A549 (cell line): Measurements from ENCODE around the gene RASGRP1. TPM values are rescaled to one million over a fixed set of nuclear protein-coding genes. Genes with fewer than 3 reads are reported as not detected.

Experiments
- ATAC-seq, 2 experiments: fragments of 200-7000 bp in 1 of 2; fragments of >200 bp in 1 of 2; cut with Nextera tagmentation in 1 of 2; cut with Tn5 transposase in 1 of 2; 3 replicates each; pipeline versions ENCODE4 v1.8.0 to v1.9.1; 2018 to 2020; ENCODE audit warnings: mild to moderate bottlenecking in 1 of 2, moderate library complexity in 1 of 2
- CTCF ChIA-PET: fragments of 300-600 bp; sonication (Branson Sonifier 250); formaldehyde crosslinking; extraction: SDS; loops from one replicate; lab custom pipeline; 2021; ENCODE audit warnings: antibody characterized with exemption, inconsistent platforms; lab: Yijun Ruan, JAX
- POLR2A ChIA-PET: fragments of 350-600 bp; formaldehyde crosslinking; extraction: SDS; loops from one replicate; lab custom pipeline; 2021; ENCODE audit warnings: antibody characterized with exemption, inconsistent platforms; lab: Yijun Ruan, JAX
- DNase-seq, 2 experiments: peaks; one replicate each; pipeline versions ENCODE4 v3.0.0 to v3.0.0-alpha.2; 2011 to 2016; ENCODE audit warnings: low read depth in 1 of 2, low spot score in 1 of 2
- FAIRE-seq: peaks from 2 replicates; lab custom pipeline; 2011; peaks lifted over from hg19 to GRCh38; lab: Jason Lieb, UNC
- H3K27ac ChIP-seq, 2 experiments: fragments of >200 bp; sonication (Bioruptor Twin); formaldehyde crosslinking; 3 replicates each; pipeline ENCODE4 v1.5.1; 2016 to 2017
- H3K4me1 ChIP-seq: fragments of >200 bp; sonication (Bioruptor Twin); formaldehyde crosslinking; 3 replicates; pipeline ENCODE4 v1.6.1; 2016
- H3K4me2 ChIP-seq: fragments of >200 bp; sonication (Bioruptor Twin); formaldehyde crosslinking; 3 replicates; pipeline ENCODE4 v1.6.1; 2016
- H3K4me3 ChIP-seq: fragments of >200 bp; sonication (Bioruptor Twin); formaldehyde crosslinking; 3 replicates; pipeline ENCODE4 v1.5.1; 2016
- H3K9me3 ChIP-seq: fragments of >200 bp; sonication (Bioruptor Twin); formaldehyde crosslinking; 3 replicates; pipeline ENCODE4 v1.6.1; 2016
- BHLHE40 ChIP-seq: IDR thresholded peaks from 2 replicates; pipeline ENCODE4 v1.6.1; 2012; ENCODE audit warnings: low read depth, low read length, inconsistent platforms
- CBX8 ChIP-seq: fragments of 200-600 bp; sonication (generic); IDR thresholded peaks from 2 replicates; pipeline ENCODE4 v1.6.1; 2016
- CHD2 ChIP-seq: fragments of 150-350 bp; IDR thresholded peaks from 2 replicates; pipeline ENCODE4 v1.6.1; 2014; ENCODE audit warnings: low read length; ENCODE audit not compliant: partially characterized antibody
- EHF ChIP-seq: fragments of 250-450 bp; sonication (Bioruptor Pico); IDR thresholded peaks from 2 replicates; pipeline ENCODE4 v1.5.0; 2020; ENCODE audit warnings: mild to moderate bottlenecking
- FOSB ChIP-seq: fragments of 250-450 bp; sonication (Bioruptor Pico); IDR thresholded peaks from 2 replicates; pipeline ENCODE4 v1.5.0; 2020; ENCODE audit warnings: mild to moderate bottlenecking, moderate library complexity
- FOSL2 ChIP-seq, 2 experiments: fragments of 450-650 bp in 1 of 2; fragments of >200 bp in 1 of 2; sonication (Bioruptor Twin) in 1 of 2; formaldehyde crosslinking; IDR thresholded peaks; 2 replicates each; pipeline versions ENCODE4 v1.5.0 to v1.6.1; 2016 to 2020; ENCODE audit warnings: mild to moderate bottlenecking in 1 of 2, moderate library complexity in 1 of 2
- FOXS1 ChIP-seq: fragments of 250-450 bp; sonication (Bioruptor Pico); IDR thresholded peaks from 2 replicates; pipeline ENCODE4 v1.5.0; 2020; ENCODE audit warnings: mild to moderate bottlenecking, moderate library complexity
- HES2 ChIP-seq: fragments of >200 bp; sonication (Bioruptor Twin); formaldehyde crosslinking; IDR thresholded peaks from 2 replicates; pipeline ENCODE4 v1.6.1; 2016
- HEYL ChIP-seq: fragments of 250-450 bp; sonication (Bioruptor Pico); IDR thresholded peaks from 2 replicates; pipeline ENCODE4 v1.8.0; 2021; ENCODE audit warnings: mild to moderate bottlenecking, moderate library complexity
- HMGXB4 ChIP-seq: fragments of 250-450 bp; sonication (Bioruptor Pico); IDR thresholded peaks from 2 replicates; pipeline ENCODE4 v1.5.0; 2021; ENCODE audit warnings: mild to moderate bottlenecking, moderate library complexity, borderline replicate concordance
- HOXA7 ChIP-seq: fragments of 250-450 bp; sonication (Bioruptor Pico); IDR thresholded peaks from 2 replicates; pipeline ENCODE4 v1.5.0; 2020; ENCODE audit warnings: mild to moderate bottlenecking, moderate library complexity
- HOXB5 ChIP-seq: fragments of 250-450 bp; sonication (Bioruptor Pico); IDR thresholded peaks from 2 replicates; pipeline ENCODE4 v1.5.0; 2020; ENCODE audit warnings: mild to moderate bottlenecking, moderate library complexity
- MAZ ChIP-seq: fragments of 150-350 bp; IDR thresholded peaks from 2 replicates; pipeline ENCODE4 v1.6.1; 2014; ENCODE audit warnings: antibody characterized with exemption, low read depth, low read length, borderline replicate concordance
- NFE2L2 ChIP-seq: fragments of 150-350 bp; conservative IDR thresholded peaks from 2 replicates; pipeline ENCODE4 v1.6.1; 2014; ENCODE audit warnings: low read length
- NPAS2 ChIP-seq: fragments of 250-450 bp; sonication (Bioruptor Pico); IDR thresholded peaks from 2 replicates; pipeline ENCODE4 v1.8.0; 2022; ENCODE audit warnings: mild to moderate bottlenecking, moderate library complexity, borderline replicate concordance
- POLR2AphosphoS2 ChIP-seq: conservative IDR thresholded peaks from 2 replicates; pipeline ENCODE4 v1.6.1; 2012; ENCODE audit warnings: low read length, improper control_type of control experiment, inconsistent platforms
- RAD21 ChIP-seq, 2 experiments: fragments of >200 bp in 1 of 2; sonication (Bioruptor Twin) in 1 of 2; formaldehyde crosslinking in 1 of 2; IDR thresholded peaks in 1 of 2; conservative IDR thresholded peaks in 1 of 2; 2 replicates in 1 of 2; 3 replicates in 1 of 2; pipeline ENCODE4 v1.6.1; 2012 to 2018; ENCODE audit warnings: inconsistent platforms in 1 of 2
- RARB ChIP-seq: fragments of 250-450 bp; sonication (Bioruptor Pico); IDR thresholded peaks from 2 replicates; pipeline ENCODE4 v1.8.0; 2021; ENCODE audit warnings: mild to moderate bottlenecking, moderate library complexity
- RFX5 ChIP-seq: fragments of 450-650 bp; IDR thresholded peaks from 2 replicates; pipeline ENCODE4 v1.7.1; 2014; ENCODE audit warnings: antibody characterized with exemption, mild to moderate bottlenecking, moderate library complexity
- SMC3 ChIP-seq: fragments of >200 bp; sonication (Bioruptor Twin); formaldehyde crosslinking; IDR thresholded peaks from 3 replicates; pipeline ENCODE4 v1.6.1; 2018; ENCODE audit warnings: inconsistent platforms
- TFCP2L1 ChIP-seq: fragments of 250-450 bp; sonication (Bioruptor Pico); IDR thresholded peaks from 2 replicates; pipeline ENCODE4 v1.5.0; 2021; ENCODE audit warnings: mild to moderate bottlenecking
- ZC3H11A ChIP-seq: fragments of 450-650 bp; IDR thresholded peaks from 2 replicates; pipeline ENCODE4 v1.6.1; 2014; ENCODE audit warnings: antibody characterized with exemption, mild to moderate bottlenecking
- ZFP36 ChIP-seq: fragments of 450-650 bp; IDR thresholded peaks from 2 replicates; pipeline ENCODE4 v1.6.1; 2014; ENCODE audit warnings: borderline replicate concordance; ENCODE audit not compliant: partially characterized antibody
- WGBS: methylation state at CpG from one replicate; pipeline ENCODE4 v1.1.6; 2017; ENCODE audit errors: missing lambda C conversion rate; 5-methylcytosine and 5-hydroxymethylcytosine counted together
- polyA plus RNA-seq, 4 experiments: library from polyadenylated mRNA; depleted of rRNA in 3 of 4; stranded (reverse); fragments of >200 nt; fragmentation: RNase III in 1 of 4; extraction: RNeasy Plus Mini Kit Qiagen cat#74134 plus additional on column Dnase treatment in 1 of 4; gene quantifications; 2 replicates in 3 of 4; 3 replicates in 1 of 4; pipeline ENCODE4 v1.2.3, GENCODE V29; 2011 to 2017
- TF ChIP-seq, protein P1 (sequence below): fragments of 250-450 bp; sonication (Bioruptor Pico); IDR thresholded peaks from 2 replicates; pipeline ENCODE4 v1.5.0; 2020; ENCODE audit warnings: low read depth, mild to moderate bottlenecking, moderate library complexity

RASGRP1 gene
- polyA plus RNA-seq, 2 of the 4 experiments (the other 2 are of a cell fraction): 0.70 to 1.2 TPM

DNA sequence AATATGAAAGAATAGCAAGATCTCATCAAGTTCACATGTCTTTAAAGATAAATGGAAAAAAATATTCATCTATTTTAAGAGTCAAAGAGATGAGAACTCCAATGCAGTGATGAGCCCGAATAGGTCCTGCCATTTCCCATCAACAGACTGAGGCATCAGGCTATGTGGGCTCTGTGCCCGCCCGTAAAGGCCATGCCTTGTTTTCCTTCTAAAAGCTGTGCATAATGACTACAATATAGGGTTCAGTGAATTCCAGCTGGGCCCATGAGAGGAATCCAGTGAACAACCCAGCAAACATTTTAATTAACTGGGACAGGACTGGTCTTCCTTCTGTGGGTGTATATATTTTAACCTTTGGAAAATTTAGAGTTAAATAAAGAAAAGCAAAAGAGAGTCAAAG lies 44.6 kb downstream of the RASGRP1 start:
- CTCF ChIA-PET: no interaction called here

GRCh38 chr15:38518084-38518483 lies 46.5 kb downstream of the RASGRP1 start:
- ChIA-PET CTCF (interaction anchor here (1.3 kb wide), 1 partner anchor 14 kb away, joined by 3 read pairs; no protein-coding TSS in a partner anchor), POLR2A (no interaction called here)
- H3K4me1 ChIP-seq: no peaks in the 10 kb centered on the region
- H3K9me3 ChIP-seq: no peaks in the 10 kb centered on the region
- no peak overlapping the region for H3K27ac ChIP-seq
- ATAC-seq (no peak), FAIRE-seq (no peak), DNase-seq (no peak)
- H3K4me3 ChIP-seq: no peak overlapping the region
- H3K4me2 ChIP-seq: no peak overlapping the region
- 69% methylated on average over 4 of the region's 4 CpGs for WGBS
- TF ChIP-seq RARB (no peak), RAD21 (conservative IDR thresholded peaks at IDR 0.05 in 1 of 2, IDR thresholded peaks at IDR 0.05 in 1 of 2) (no peak), ZFP36 (no peak), SMC3 (no peak), HOXA7 (CRISPR knock-in tag) (no peak), EHF (CRISPR knock-in tag) (no peak), NFE2L2 (no peak), HMGXB4 (CRISPR knock-in tag) (no peak), BHLHE40 (no peak), ZC3H11A (no peak), FOSL2 (IDR thresholded peaks at IDR 0.05) (no peak), FOSL2 (CRISPR knock-in tag; IDR thresholded peaks at IDR 0.05) (no peak), HOXB5 (CRISPR knock-in tag) (no peak), FOSB (CRISPR knock-in tag) (no peak), HES2 (no peak)
- TF ChIP-seq, protein P1, sequence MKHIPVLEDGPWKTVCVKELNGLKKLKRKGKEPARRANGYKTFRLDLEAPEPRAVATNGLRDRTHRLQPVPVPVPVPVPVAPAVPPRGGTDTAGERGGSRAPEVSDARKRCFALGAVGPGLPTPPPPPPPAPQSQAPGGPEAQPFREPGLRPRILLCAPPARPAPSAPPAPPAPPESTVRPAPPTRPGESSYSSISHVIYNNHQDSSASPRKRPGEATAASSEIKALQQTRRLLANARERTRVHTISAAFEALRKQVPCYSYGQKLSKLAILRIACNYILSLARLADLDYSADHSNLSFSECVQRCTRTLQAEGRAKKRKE (CRISPR knock-in tag): no peak
- TF ChIP-seq, all 56 proteins: peak for 0

More for the DNA sequence above, 44.6 kb downstream of the RASGRP1 start:
- no peak for TF ChIP-seq MAZ
- no peak for TF ChIP-seq CBX8
- TF ChIP-seq FOXS1: no peak
- no peak for TF ChIP-seq RFX5
- TF ChIP-seq, protein P1 (CRISPR knock-in tag): no peak
- TF ChIP-seq RARB: no peak
- no peak for TF ChIP-seq NPAS2 (CRISPR knock-in tag)
- no peak for TF ChIP-seq TFCP2L1 (CRISPR knock-in tag)
- TF ChIP-seq HOXA7 (CRISPR knock-in tag): no peak
- no peak for TF ChIP-seq CHD2
- TF ChIP-seq HEYL (CRISPR knock-in tag): no peak
- no peak for TF ChIP-seq POLR2AphosphoS2
- TF ChIP-seq, all 56 proteins: peak for 0
- DNase-seq (no peak), ATAC-seq (no peak), FAIRE-seq (no peak)
- no peak overlapping the region for H3K4me3 ChIP-seq
- H3K4me2 ChIP-seq: no peak overlapping the region
- WGBS: 79% methylated on average over 3 of the region's 3 CpGs
- H3K27ac ChIP-seq: no peak overlapping the region
- POLR2A ChIA-PET: no interaction called here
- H3K4me1 ChIP-seq: no peaks in the 10 kb centered on the region
- no peaks in the 10 kb centered on the region for H3K9me3 ChIP-seq
